ENCODE results near the gene DPP3. TPM values are rescaled to one million over a fixed set of nuclear protein-coding genes. Genes with fewer than 3 reads are reported as not detected.
"Not testable (repeated sequence)": the region's sequence is repeated elsewhere in the genome, so short reads cannot be mapped to it uniquely, and the experiment has no call there.

The DPP3 gene
- total RNA-seq (100 to 1,000 TPM in 2 of 5 donors, 10 to 100 TPM in 3; 14.0 to 320 (median 42.3) TPM), polyA plus RNA-seq (10 to 100 TPM; 20.0 to 26.9 (median 26.4) TPM)
- long read RNA-seq, donor 1, partial matches to known transcripts, result 0 of 1 reads
- long read RNA-seq, donor 1, other reads (novel, unspliced or antisense), result 0 of 1 reads
- long read RNA-seq, donor 2, partial matches to known transcripts, result 0 of 3 reads
- long read RNA-seq, donor 2, other reads (novel, unspliced or antisense), result 0 of 3 reads
- long read RNA-seq, donor 3, partial matches to known transcripts, result 6 of 6 reads
- long read RNA-seq, donor 3, other reads (novel, unspliced or antisense), result 0 of 6 reads
- long read RNA-seq, donor 4, result 0 reads
- long read RNA-seq, donor 5, partial matches to known transcripts, result 0 of 4 reads
- long read RNA-seq, donor 5, other reads (novel, unspliced or antisense), result 0 of 4 reads
- long read RNA-seq, donor 6, partial matches to known transcripts, result 9 of 13 reads
- long read RNA-seq, donor 6, other reads (novel, unspliced or antisense), result 0 of 13 reads
- long read RNA-seq, donor 7, partial matches to known transcripts, result 0 of 1 reads
- long read RNA-seq, donor 7, other reads (novel, unspliced or antisense), result 0 of 1 reads
- long read RNA-seq, donor 8, partial matches to known transcripts, result 0 of 5 reads
- long read RNA-seq, donor 8, other reads (novel, unspliced or antisense), result 0 of 5 reads
- long read RNA-seq, donor 9, partial matches to known transcripts, result 7 of 7 reads
- long read RNA-seq, donor 9, other reads (novel, unspliced or antisense), result 0 of 7 reads
- long read RNA-seq, donor 10, result 0 reads

GRCh38 chr11:66480117-66480938 is at the start of gene DPP3:
DPP3 (plus strand) TSS chr11:66480434; CDS start chr11:66482201, 1,767 bp downstream.
- Histone ChIP-seq H3K27me3 (no peaks in the 10 kb centered on the region), H3K4me1 (peaks cover 0 to 29% (median 21%) of the 10 kb centered on the region in 4 donors), H3K27ac (peak within 1 kb of the TSS; percentile 88 to 96 (median 94)), H3K36me3 (peaks cover 0 to 47% (median 41%) of the 10 kb centered on the region in 4 donors), H3K9me3 (no peaks in the 10 kb centered on the region), H3K4me3 (peak within 1 kb of the TSS; percentile 61 to 73 (median 65))
- WGBS, 5 donors, result 0 to 1% (median 1%) methylated on average over 27 to 62 of the region's 62 CpGs
- intact Hi-C loops (cut with DNase I; ENCODE audit: low total_unique reads), result no loop called here
- TF ChIP-seq POLR2A (IDR thresholded peaks at IDR 0.05) (peak in 2 of 4 donors; percentile 69 to 84), POLR2AphosphoS5 (IDR thresholded peaks at IDR 0.05) (peak; percentile 86 to 96 (median 93)), EP300 (IDR thresholded peaks at IDR 0.05) (no peak)
- TF ChIP-seq, protein P1, sequence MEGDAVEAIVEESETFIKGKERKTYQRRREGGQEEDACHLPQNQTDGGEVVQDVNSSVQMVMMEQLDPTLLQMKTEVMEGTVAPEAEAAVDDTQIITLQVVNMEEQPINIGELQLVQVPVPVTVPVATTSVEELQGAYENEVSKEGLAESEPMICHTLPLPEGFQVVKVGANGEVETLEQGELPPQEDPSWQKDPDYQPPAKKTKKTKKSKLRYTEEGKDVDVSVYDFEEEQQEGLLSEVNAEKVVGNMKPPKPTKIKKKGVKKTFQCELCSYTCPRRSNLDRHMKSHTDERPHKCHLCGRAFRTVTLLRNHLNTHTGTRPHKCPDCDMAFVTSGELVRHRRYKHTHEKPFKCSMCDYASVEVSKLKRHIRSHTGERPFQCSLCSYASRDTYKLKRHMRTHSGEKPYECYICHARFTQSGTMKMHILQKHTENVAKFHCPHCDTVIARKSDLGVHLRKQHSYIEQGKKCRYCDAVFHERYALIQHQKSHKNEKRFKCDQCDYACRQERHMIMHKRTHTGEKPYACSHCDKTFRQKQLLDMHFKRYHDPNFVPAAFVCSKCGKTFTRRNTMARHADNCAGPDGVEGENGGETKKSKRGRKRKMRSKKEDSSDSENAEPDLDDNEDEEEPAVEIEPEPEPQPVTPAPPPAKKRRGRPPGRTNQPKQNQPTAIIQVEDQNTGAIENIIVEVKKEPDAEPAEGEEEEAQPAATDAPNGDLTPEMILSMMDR (IDR thresholded peaks at IDR 0.05), result peak in 2 of 7 experiments; percentile 6 to 8
- DNase-seq, result peak; percentile 99

DNA sequence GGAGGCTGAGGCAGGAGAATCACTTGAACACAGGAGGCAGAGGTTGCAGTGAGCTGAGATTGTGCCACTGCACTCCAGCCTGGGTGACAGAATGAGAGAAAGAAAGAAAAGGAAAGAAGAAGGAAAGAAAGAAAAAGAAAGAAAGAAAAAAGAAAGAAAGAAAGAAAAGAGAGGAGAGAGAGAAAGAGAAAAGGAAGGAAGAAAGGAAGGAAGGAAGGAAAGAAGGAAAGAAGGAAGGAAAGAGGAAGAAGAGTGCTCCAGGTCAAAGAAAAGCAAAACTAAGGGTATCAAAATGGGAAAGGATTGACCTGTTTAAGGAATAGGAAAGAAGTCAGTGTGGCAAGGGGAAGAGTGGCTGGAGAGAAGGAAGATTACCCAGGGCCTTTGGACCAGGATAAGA is 48.9 kb upstream of the DPP3 start:
- DNase-seq; H3K27ac ChIP-seq; H3K4me3 ChIP-seq; H3K27me3 ChIP-seq; H3K9me3 ChIP-seq; intact Hi-C loops (cut with DNase I; ENCODE audit: low total_unique reads); H3K4me1 ChIP-seq: not testable (repeated sequence)
- peaks cover 21 to 62% (median 46%) of the 10 kb centered on the region in 4 donors for H3K36me3 ChIP-seq

- H3K4me1 ChIP-seq; intact Hi-C loops (cut with DNase I; ENCODE audit: low total_unique reads); H3K27ac ChIP-seq; H3K4me3 ChIP-seq; H3K27me3 ChIP-seq; H3K9me3 ChIP-seq; DNase-seq: not testable (repeated sequence)
- 75 to 85% (median 80%) methylated on average over 8 of the region's 8 CpGs for WGBS, 5 donors
- H3K36me3 ChIP-seq, result peaks cover 22 to 62% (median 52%) of the 10 kb centered on the region in 4 donors
Measured at GRCh38 chr11:66431871-66432329, 48.3 kb upstream of the DPP3 start.

DNA sequence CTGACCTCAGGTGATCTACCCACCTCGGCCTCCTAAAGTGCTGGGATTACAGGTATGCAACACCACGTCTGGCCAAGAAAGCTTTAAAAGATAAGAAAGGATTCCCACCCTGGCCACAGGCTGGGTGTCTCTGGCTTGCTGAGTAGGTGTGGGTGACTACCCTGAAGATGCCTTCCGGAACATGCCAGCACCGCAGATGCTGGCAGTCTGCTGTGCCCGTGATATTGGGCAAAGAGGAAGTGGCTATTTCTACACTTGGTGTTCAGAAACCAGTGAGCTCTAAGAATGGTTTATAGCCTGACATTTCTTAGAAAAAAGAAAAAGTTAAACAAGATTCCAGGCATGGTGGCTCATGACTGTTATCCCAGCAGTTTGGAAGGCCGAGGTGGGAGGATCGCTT is 47.6 kb upstream of the DPP3 start:
- intact Hi-C loops (cut with DNase I; ENCODE audit: low total_unique reads), result no loop called here
- peaks cover 22 to 57% (median 56%) of the 10 kb centered on the region in 4 donors for H3K36me3 ChIP-seq
- DNase-seq, result no peak
- no peaks in the 10 kb centered on the region for H3K9me3 ChIP-seq
- H3K4me1 ChIP-seq, result peaks cover under 1 to 8% (median 4%) of the 10 kb centered on the region in 4 donors
- H3K4me3 ChIP-seq, result no peak overlapping the region
- H3K27ac ChIP-seq, result no peak overlapping the region
- WGBS, 5 donors, result 86 to 92% (median 90%) methylated on average over 7 of the region's 7 CpGs
- TF ChIP-seq POLR2AphosphoS5 (IDR thresholded peaks at IDR 0.05) (no peak), POLR2A (IDR thresholded peaks at IDR 0.05) (no peak), EP300 (IDR thresholded peaks at IDR 0.05) (no peak)
- TF ChIP-seq, protein P1 (IDR thresholded peaks at IDR 0.05), result no peak
- no peaks in the 10 kb centered on the region for H3K27me3 ChIP-seq
